HepG2 (cell line): ENCODE data around the gene DNAL4. TPM values are rescaled to one million over a fixed set of nuclear protein-coding genes. Genes with fewer than 3 reads are reported as not detected.

ENCODE experiments used
- ATAC-seq: fragments of 200-7000 bp; cut with Tn5 transposase; 3 replicates; pipeline ENCODE4 v1.9.1; 2020; ENCODE audit warnings: mild to moderate bottlenecking, moderate library complexity
- BruUV-seq: library from RNA; stranded (reverse); fragments of 400-500 nt; replicated peaks from 2 replicates; lab custom pipeline; 2021; lab: Mats Ljungman, UMichigan
- CTCF ChIA-PET: fragments of 300-600 bp; formaldehyde crosslinking; extraction: SDS; loops from one replicate; lab custom pipeline; 2021; ENCODE audit warnings: low total read pairs, inconsistent platforms, low intra/inter-chr PET ratio; lab: Yijun Ruan, JAX
- POLR2A ChIA-PET: fragments of 350-600 bp; sonication (Branson Sonifier 250); formaldehyde crosslinking; loops from one replicate; lab custom pipeline; 2020; ENCODE audit warnings: antibody characterized with exemption, inconsistent platforms; lab: Yijun Ruan, JAX
- DNase-seq: peaks from one replicate; pipeline ENCODE4 v3.0.0-alpha.2; 2015; ENCODE audit warnings: low spot score
- FAIRE-seq: peaks from 3 replicates; lab custom pipeline; 2011; peaks lifted over from hg19 to GRCh38; lab: Jason Lieb, UNC
- H2AFZ ChIP-seq: one replicate; pipeline ENCODE4 v1.6.1; 2011; ENCODE audit warnings: low read length, inconsistent platforms
- H3K27ac ChIP-seq: fragments of 300-600 bp; 3 replicates; pipeline ENCODE4 v1.8.0; 2011; ENCODE audit warnings: mixed run types, mild to moderate bottlenecking, mixed read lengths, low read length, inconsistent platforms; ENCODE audit not compliant: insufficient read depth; ENCODE audit errors: extremely low read length
- H3K27me3 ChIP-seq, 2 experiments: fragments of 200-600 bp in 1 of 2; 2 replicates in 1 of 2; 3 replicates in 1 of 2; pipeline versions ENCODE4 v1.6.0 to v1.8.0; 2011; ENCODE audit warnings: low read length in 2 of 2, mild to moderate bottlenecking in 2 of 2, moderate library complexity in 2 of 2, inconsistent platforms in 1 of 2; ENCODE audit not compliant: insufficient read depth in 2 of 2, control insufficient read depth in 1 of 2
- H3K36me3 ChIP-seq, 2 experiments: fragments of 200-600 bp in 1 of 2; replicated peaks in 1 of 2; 2 replicates in 1 of 2; 3 replicates in 1 of 2; pipeline versions ENCODE4 v1.5.1 to v1.8.0; 2011; ENCODE audit warnings: low read length in 2 of 2, inconsistent platforms in 1 of 2; ENCODE audit not compliant: insufficient read depth in 2 of 2, control insufficient read depth in 1 of 2
- H3K4me1 ChIP-seq: 2 replicates; pipeline ENCODE4 v1.5.1; 2012; ENCODE audit warnings: low read length, inconsistent platforms; ENCODE audit not compliant: insufficient read depth
- H3K4me2 ChIP-seq: 2 replicates; pipeline ENCODE4 v1.6.0; 2011; ENCODE audit warnings: low read depth, low read length, inconsistent platforms
- H3K4me3 ChIP-seq, 3 experiments: fragments of 200-600 bp in 1 of 3; sonication (generic), shearing (Covaris generic) in 1 of 3; replicated peaks in 1 of 3; 2 replicates each; pipeline ENCODE4 v1.5.1; 2011 to 2016; ENCODE audit warnings: low read length in 3 of 3, inconsistent platforms in 2 of 3, low read depth in 2 of 3, mild to moderate bottlenecking in 2 of 3, control low read depth in 1 of 3, mixed read lengths in 1 of 3; ENCODE audit not compliant: insufficient read depth in 1 of 3
- H3K79me2 ChIP-seq: one replicate; pipeline ENCODE4 v1.6.1; 2011; ENCODE audit warnings: low read length, inconsistent platforms; ENCODE audit not compliant: insufficient read depth
- H3K9ac ChIP-seq: 2 replicates; pipeline ENCODE4 v1.6.0; 2011; ENCODE audit warnings: mild to moderate bottlenecking, low read depth, low read length, inconsistent platforms; ENCODE audit not compliant: insufficient read depth
- H3K9me3 ChIP-seq: 2 replicates; pipeline ENCODE4 v1.5.1; 2012; ENCODE audit warnings: mild to moderate bottlenecking, low read length
- H4K20me1 ChIP-seq: 2 replicates; pipeline ENCODE4 v1.6.0; 2011; ENCODE audit warnings: inconsistent platforms, mild to moderate bottlenecking, low read length, moderate library complexity; ENCODE audit not compliant: insufficient read depth
- FOXJ3 ChIP-seq: sonication (generic); formaldehyde crosslinking; IDR thresholded peaks from 2 replicates; pipeline ENCODE4 v1.4.0; 2020; ENCODE audit warnings: missing genetic modification reagents, mild to moderate bottlenecking, borderline replicate concordance
- SRF ChIP-seq: IDR thresholded peaks from 2 replicates; pipeline ENCODE4 v1.6.1; 2011; ENCODE audit warnings: mild to moderate bottlenecking, low read depth, low read length, moderate library complexity
- TCF7 ChIP-seq: sonication (generic); IDR thresholded peaks from 2 replicates; pipeline ENCODE4 v1.6.1; 2016; ENCODE audit warnings: antibody characterized with exemption, low read depth
- ZNF12 ChIP-seq: sonication (generic); formaldehyde crosslinking; IDR thresholded peaks from 2 replicates; pipeline ENCODE4 v1.5.0; 2020; ENCODE audit warnings: missing genetic modification reagents
- ZNF816 ChIP-seq: sonication (generic); formaldehyde crosslinking; IDR thresholded peaks from 2 replicates; pipeline ENCODE4 v1.8.0; 2022; ENCODE audit warnings: missing genetic modification reagents, mild to moderate bottlenecking, borderline replicate concordance
- ZSCAN29 ChIP-seq: sonication (generic); formaldehyde crosslinking; conservative IDR thresholded peaks from 2 replicates; pipeline ENCODE4 v1.4.0; 2020; ENCODE audit warnings: mild to moderate bottlenecking, missing genetic modification reagents
- WGBS: methylation state at CpG from one replicate; pipeline ENCODE4 v1.1.6; 2017; ENCODE audit warnings: low lambda C conversion rate; 5-methylcytosine and 5-hydroxymethylcytosine counted together
- in situ Hi-C: cut with HindIII; loops from 2 replicates; pipeline ENCODE4 v1.10.0; 2017; ENCODE audit warnings: low pct_unique_long_range_greater_than_20kb; ENCODE audit not compliant: extremely low pct_ligation_motif_present
- intact Hi-C: fragments of 100-400 bp; cut with micrococcal nuclease; formaldehyde crosslinking; loops from one replicate; pipeline ENCODE4 v1.10.0; 2022; ENCODE audit not compliant: unreplicated experiment
- polyA plus RNA-seq, 8 experiments: library from polyadenylated mRNA; depleted of rRNA in 3 of 8; stranded (reverse) in 7 of 8; unstranded in 1 of 8; fragments of >200 nt; fragmentation: Illumina TruSeq in 4 of 8; extraction: Trizol in 4 of 8; gene quantifications; 2 replicates each; pipeline versions ENCODE4 v1.2.1 to v1.2.3, GENCODE V29; 2011 to 2016; ENCODE audit warnings: low read depth in 4 of 8, missing spikeins in 1 of 8, mixed read lengths in 1 of 8; ENCODE audit not compliant: insufficient read depth in 1 of 8
- total RNA-seq, 5 experiments: library from RNA; depleted of rRNA; stranded (reverse); fragments of >200 nt; fragmentation: Illumina TruSeq; extraction: Trizol; gene quantifications; 2 replicates each; pipeline ENCODE4 v1.2.3, GENCODE V29; 2016; ENCODE audit warnings: low read depth in 1 of 5
- TF ChIP-seq, protein P1 (sequence below): sonication (generic); formaldehyde crosslinking; conservative IDR thresholded peaks from 2 replicates; pipeline ENCODE4 v1.4.0; 2020; ENCODE audit warnings: missing genetic modification reagents
- TF ChIP-seq, protein P2 (sequence below), 2 experiments: fragments of 450-650 bp in 1 of 2; sonication (generic) in 1 of 2; formaldehyde crosslinking in 1 of 2; IDR thresholded peaks; 2 replicates each; pipeline versions ENCODE4 v1.6.1 to v1.8.0; 2016 to 2022; ENCODE audit warnings: antibody characterized with exemption in 1 of 2, mild to moderate bottlenecking in 1 of 2, missing genetic modification reagents in 1 of 2
- TF ChIP-seq, protein P3 (sequence below), 2 experiments: sonication (generic) in 1 of 2; formaldehyde crosslinking in 1 of 2; IDR thresholded peaks; 2 replicates each; pipeline versions ENCODE4 v1.4.0 to v1.6.1; 2018 to 2020; ENCODE audit warnings: missing genetic modification reagents in 2 of 2, borderline replicate concordance in 1 of 2, low read depth in 1 of 2, mild to moderate bottlenecking in 1 of 2, missing biosample characterization in 1 of 2

The DNAL4 gene
- total and polyA plus RNA-seq, 2 of the 13 experiments (the other 11 are each of a cell fraction or from before 2014, with no cell fraction given), result 8.0 to 10.7 TPM

DNA sequence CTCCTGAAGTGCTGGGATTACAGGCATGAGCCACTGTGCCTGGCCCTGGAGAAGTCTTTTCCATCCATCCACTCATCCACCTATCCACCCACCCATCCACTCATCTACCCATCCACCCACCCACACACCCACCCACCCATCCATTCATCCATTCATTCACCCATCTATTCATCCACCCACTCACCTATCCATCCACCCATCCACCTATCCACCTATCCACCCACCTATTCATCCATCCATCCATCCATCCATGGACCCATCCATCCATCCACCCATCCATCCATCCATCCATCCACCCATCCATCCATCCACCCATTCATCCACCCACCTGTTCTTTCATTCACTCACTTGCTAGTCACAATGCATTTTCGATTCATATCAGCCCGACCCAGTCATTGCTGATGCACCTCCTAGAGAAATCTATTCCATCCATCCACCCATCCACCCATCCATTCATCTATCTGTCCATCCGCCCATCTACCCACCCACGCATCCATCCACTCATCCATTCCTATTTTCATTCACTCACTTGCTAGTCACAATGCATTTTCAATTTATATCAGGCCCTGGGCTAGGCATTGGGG is 20.5 kb downstream of the DNAL4 start:
- Histone ChIP-seq H3K4me3 (no peak overlapping the region), H3K4me1 (peaks cover 17% of the 10 kb centered on the region; the same call in 1 of the 2 replicates), H3K9me3 (no peaks in the 10 kb centered on the region), H4K20me1 (no peaks in the 10 kb centered on the region), H3K4me2 (no peak overlapping the region), H3K79me2 (no peaks in the 10 kb centered on the region), H3K27ac (no peak overlapping the region), H3K36me3 (no peaks in the 10 kb centered on the region), H3K27me3 (peaks cover 1 to 12% of the 10 kb centered on the region in 2 experiments; a peak in 1 of 5 replicates), H3K9ac (no peak overlapping the region), H2AFZ (no peak overlapping the region)
- DNase-seq, result no peak
- ChIA-PET POLR2A (no interaction called here), CTCF (no interaction called here)
- in situ Hi-C loops (no loop called here), intact Hi-C loops (no loop called here)
- no peak for FAIRE-seq
- WGBS, result 46% methylated on average over 4 of the region's 4 CpGs
- no peak for ATAC-seq
- BruUV-seq, result no TSS peak
- TF ChIP-seq ZNF12 (CRISPR knock-in tag) (no peak), TCF7 (no peak), ZSCAN29 (no peak), FOXJ3 (CRISPR knock-in tag) (no peak), SRF (no peak), ZNF816 (CRISPR knock-in tag) (no peak)
- TF ChIP-seq, protein P1, sequence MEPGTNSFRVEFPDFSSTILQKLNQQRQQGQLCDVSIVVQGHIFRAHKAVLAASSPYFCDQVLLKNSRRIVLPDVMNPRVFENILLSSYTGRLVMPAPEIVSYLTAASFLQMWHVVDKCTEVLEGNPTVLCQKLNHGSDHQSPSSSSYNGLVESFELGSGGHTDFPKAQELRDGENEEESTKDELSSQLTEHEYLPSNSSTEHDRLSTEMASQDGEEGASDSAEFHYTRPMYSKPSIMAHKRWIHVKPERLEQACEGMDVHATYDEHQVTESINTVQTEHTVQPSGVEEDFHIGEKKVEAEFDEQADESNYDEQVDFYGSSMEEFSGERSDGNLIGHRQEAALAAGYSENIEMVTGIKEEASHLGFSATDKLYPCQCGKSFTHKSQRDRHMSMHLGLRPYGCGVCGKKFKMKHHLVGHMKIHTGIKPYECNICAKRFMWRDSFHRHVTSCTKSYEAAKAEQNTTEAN (CRISPR knock-in tag), result no peak
- TF ChIP-seq, protein P2, sequence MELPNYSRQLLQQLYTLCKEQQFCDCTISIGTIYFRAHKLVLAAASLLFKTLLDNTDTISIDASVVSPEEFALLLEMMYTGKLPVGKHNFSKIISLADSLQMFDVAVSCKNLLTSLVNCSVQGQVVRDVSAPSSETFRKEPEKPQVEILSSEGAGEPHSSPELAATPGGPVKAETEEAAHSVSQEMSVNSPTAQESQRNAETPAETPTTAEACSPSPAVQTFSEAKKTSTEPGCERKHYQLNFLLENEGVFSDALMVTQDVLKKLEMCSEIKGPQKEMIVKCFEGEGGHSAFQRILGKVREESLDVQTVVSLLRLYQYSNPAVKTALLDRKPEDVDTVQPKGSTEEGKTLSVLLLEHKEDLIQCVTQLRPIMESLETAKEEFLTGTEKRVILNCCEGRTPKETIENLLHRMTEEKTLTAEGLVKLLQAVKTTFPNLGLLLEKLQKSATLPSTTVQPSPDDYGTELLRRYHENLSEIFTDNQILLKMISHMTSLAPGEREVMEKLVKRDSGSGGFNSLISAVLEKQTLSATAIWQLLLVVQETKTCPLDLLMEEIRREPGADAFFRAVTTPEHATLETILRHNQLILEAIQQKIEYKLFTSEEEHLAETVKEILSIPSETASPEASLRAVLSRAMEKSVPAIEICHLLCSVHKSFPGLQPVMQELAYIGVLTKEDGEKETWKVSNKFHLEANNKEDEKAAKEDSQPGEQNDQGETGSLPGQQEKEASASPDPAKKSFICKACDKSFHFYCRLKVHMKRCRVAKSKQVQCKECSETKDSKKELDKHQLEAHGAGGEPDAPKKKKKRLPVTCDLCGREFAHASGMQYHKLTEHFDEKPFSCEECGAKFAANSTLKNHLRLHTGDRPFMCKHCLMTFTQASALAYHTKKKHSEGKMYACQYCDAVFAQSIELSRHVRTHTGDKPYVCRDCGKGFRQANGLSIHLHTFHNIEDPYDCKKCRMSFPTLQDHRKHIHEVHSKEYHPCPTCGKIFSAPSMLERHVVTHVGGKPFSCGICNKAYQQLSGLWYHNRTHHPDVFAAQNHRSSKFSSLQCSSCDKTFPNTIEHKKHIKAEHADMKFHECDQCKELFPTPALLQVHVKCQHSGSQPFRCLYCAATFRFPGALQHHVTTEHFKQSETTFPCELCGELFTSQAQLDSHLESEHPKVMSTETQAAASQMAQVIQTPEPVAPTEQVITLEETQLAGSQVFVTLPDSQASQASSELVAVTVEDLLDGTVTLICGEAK (IDR thresholded peaks at IDR 0.05), result no peak
- TF ChIP-seq, protein P2 (CRISPR knock-in tag; IDR thresholded peaks at IDR 0.05), result no peak
- TF ChIP-seq, protein P3, sequence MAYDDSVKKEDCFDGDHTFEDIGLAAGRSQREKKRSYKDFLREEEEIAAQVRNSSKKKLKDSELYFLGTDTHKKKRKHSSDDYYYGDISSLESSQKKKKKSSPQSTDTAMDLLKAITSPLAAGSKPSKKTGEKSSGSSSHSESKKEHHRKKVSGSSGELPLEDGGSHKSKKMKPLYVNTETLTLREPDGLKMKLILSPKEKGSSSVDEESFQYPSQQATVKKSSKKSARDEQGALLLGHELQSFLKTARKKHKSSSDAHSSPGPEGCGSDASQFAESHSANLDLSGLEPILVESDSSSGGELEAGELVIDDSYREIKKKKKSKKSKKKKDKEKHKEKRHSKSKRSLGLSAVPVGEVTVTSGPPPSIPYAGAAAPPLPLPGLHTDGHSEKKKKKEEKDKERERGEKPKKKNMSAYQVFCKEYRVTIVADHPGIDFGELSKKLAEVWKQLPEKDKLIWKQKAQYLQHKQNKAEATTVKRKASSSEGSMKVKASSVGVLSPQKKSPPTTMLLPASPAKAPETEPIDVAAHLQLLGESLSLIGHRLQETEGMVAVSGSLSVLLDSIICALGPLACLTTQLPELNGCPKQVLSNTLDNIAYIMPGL (CRISPR knock-in tag; IDR thresholded peaks at IDR 0.05; ENCODE audit: borderline replicate concordance in 1 of 2, low read depth in 1 of 2), result no peak
